Neural cell (in vitro differentiated cells): ENCODE data around the gene RPS19BP1. TPM values are rescaled to one million over a fixed set of nuclear protein-coding genes. Genes with fewer than 3 reads are reported as not detected.

Experiments used
- H2AFZ ChIP-seq: fragments of 200-600, 300-800 bp; sonication (generic), shearing (Covaris generic); 2 replicates; pipeline ENCODE4 v1.6.0; 2014; ENCODE audit warnings: low read depth, mild to moderate bottlenecking, antibody characterized with exemption, low read length, moderate library complexity
- H3F3A ChIP-seq: fragments of 200-600 bp; shearing (Covaris generic); 2 replicates; pipeline ENCODE4 v1.6.1; 2016; ENCODE audit warnings: mild to moderate bottlenecking, moderate library complexity, mixed read lengths, antibody characterized with exemption, low read length; ENCODE audit not compliant: insufficient read depth, poor library complexity, severe bottlenecking
- H3K27ac ChIP-seq: fragments of 200-600, 300-800 bp; sonication (generic), shearing (Covaris generic); 2 replicates; pipeline ENCODE4 v1.5.1; 2014; ENCODE audit warnings: mild to moderate bottlenecking, low read length, moderate library complexity
- H3K27me3 ChIP-seq: fragments of 300-800, 200-600 bp; sonication (generic), shearing (Covaris generic); 2 replicates; pipeline ENCODE4 v1.6.0; 2014; ENCODE audit warnings: mild to moderate bottlenecking, low read depth, low read length, moderate library complexity; ENCODE audit not compliant: insufficient read depth
- H3K36me3 ChIP-seq: fragments of 300-800, 200-600 bp; sonication (generic), shearing (Covaris generic); 2 replicates; pipeline ENCODE4 v1.5.1; 2014; ENCODE audit warnings: mild to moderate bottlenecking, antibody characterized with exemption, low read length, moderate library complexity; ENCODE audit not compliant: insufficient read depth
- H3K4me2 ChIP-seq: fragments of 300-800, 200-600 bp; sonication (generic), shearing (Covaris generic); 2 replicates; pipeline ENCODE4 v1.6.0; 2014; ENCODE audit warnings: mild to moderate bottlenecking, low read length
- H3K4me3 ChIP-seq: fragments of 300-800, 200-600 bp; sonication (generic), shearing (Covaris generic); 2 replicates; pipeline ENCODE4 v1.5.1; 2014; ENCODE audit warnings: mild to moderate bottlenecking, low read length, moderate library complexity
- H3K79me2 ChIP-seq: fragments of 200-600 bp; shearing (Covaris generic); replicated peaks from 2 replicates; pipeline ENCODE4 v1.6.0; 2014; ENCODE audit warnings: mild to moderate bottlenecking, low read length, moderate library complexity; ENCODE audit not compliant: insufficient read depth
- H3K9ac ChIP-seq: fragments of 300-800, 200-600 bp; sonication (generic), shearing (Covaris generic); 2 replicates; pipeline ENCODE4 v1.6.1; 2016; ENCODE audit warnings: mild to moderate bottlenecking, low read length, mixed read lengths
- H3K9me2 ChIP-seq: fragments of 200-600 bp; shearing (Covaris generic); 2 replicates; pipeline ENCODE4 v1.6.1; 2016; ENCODE audit warnings: mild to moderate bottlenecking, low read length, mixed read lengths; ENCODE audit not compliant: insufficient read depth
- H3K9me3 ChIP-seq: fragments of 200-600, 300-800 bp; sonication (generic), shearing (Covaris generic); 2 replicates; pipeline ENCODE4 v1.6.1; 2016; ENCODE audit warnings: mild to moderate bottlenecking, mixed run types, low read length, moderate library complexity, mixed read lengths
- H4K20me1 ChIP-seq: fragments of 200-600 bp; shearing (Covaris generic); 2 replicates; pipeline ENCODE4 v1.6.1; 2016; ENCODE audit warnings: mild to moderate bottlenecking, mixed run types; ENCODE audit not compliant: insufficient read depth
- CTCF ChIP-seq: fragments of 450-650 bp; IDR thresholded peaks from 2 replicates; pipeline ENCODE4 v1.5.1; 2014; ENCODE audit warnings: antibody characterized with exemption, mild to moderate bottlenecking, moderate library complexity; ENCODE audit not compliant: poor library complexity, severe bottlenecking
- EP300 ChIP-seq: fragments of 450-650 bp; conservative IDR thresholded peaks from 2 replicates; pipeline ENCODE4 v1.6.1; 2014; ENCODE audit warnings: antibody characterized with exemption, mild to moderate bottlenecking, moderate library complexity; ENCODE audit not compliant: poor library complexity, severe bottlenecking
- EZH2 ChIP-seq: fragments of 200-600, 300-800 bp; shearing (Covaris generic), sonication (generic); IDR thresholded peaks from 2 replicates; pipeline ENCODE4 v1.6.1; 2014; ENCODE audit warnings: antibody characterized with exemption, low read length, borderline replicate concordance, mild to moderate bottlenecking; ENCODE audit not compliant: insufficient read depth, poor library complexity, severe bottlenecking
- MXI1 ChIP-seq: fragments of 450-650 bp; conservative IDR thresholded peaks from 2 replicates; pipeline ENCODE4 v1.6.1; 2014; ENCODE audit warnings: antibody characterized with exemption, mild to moderate bottlenecking; ENCODE audit not compliant: poor library complexity, severe bottlenecking
- POLR2AphosphoS5 ChIP-seq: IDR thresholded peaks from 2 replicates; pipeline ENCODE4 v1.6.1; 2012
- RAD21 ChIP-seq: fragments of 450-650 bp; conservative IDR thresholded peaks from 2 replicates; pipeline ENCODE4 v1.6.1; 2014; ENCODE audit warnings: antibody characterized with exemption, mild to moderate bottlenecking, moderate library complexity
- REST ChIP-seq: IDR thresholded peaks from 2 replicates; pipeline ENCODE4 v1.6.1; 2012; ENCODE audit warnings: borderline replicate concordance
- SMC3 ChIP-seq: fragments of 450-650 bp; conservative IDR thresholded peaks from 2 replicates; pipeline ENCODE4 v1.6.1; 2014; ENCODE audit warnings: antibody characterized with exemption, mild to moderate bottlenecking, moderate library complexity; ENCODE audit not compliant: poor library complexity
- TAF1 ChIP-seq: IDR thresholded peaks from 2 replicates; pipeline ENCODE4 v1.6.1; 2012; ENCODE audit warnings: low read depth
- polyA plus RNA-seq: library from polyadenylated mRNA; depleted of rRNA; stranded (reverse); fragments of >200 nt; gene quantifications from 2 replicates; pipeline ENCODE4 v1.2.3, GENCODE V29; 2014

The RPS19BP1 gene
- polyA plus RNA-seq, 1 donor from 2014 or later: 164 TPM

GRCh38 chr22:39482768-39483167 is 49.8 kb downstream of the RPS19BP1 start:
- no peaks in the 10 kb centered on the region for H4K20me1 ChIP-seq

GRCh38 chr22:39481595-39481994 is 51.0 kb downstream of the RPS19BP1 start:
- no peak overlapping the region for H3K4me2 ChIP-seq
- H3K36me3 ChIP-seq: no peaks in the 10 kb centered on the region
- H3K4me3 ChIP-seq: no peak overlapping the region

More at GRCh38 chr22:39482768-39483167, 49.8 kb downstream of the RPS19BP1 start:
- no peak overlapping the region for H3K4me3 ChIP-seq
- H3K4me2 ChIP-seq: no peak overlapping the region
- H3F3A ChIP-seq: no peaks in the 10 kb centered on the region
- no peak overlapping the region for H2AFZ ChIP-seq
- no peaks in the 10 kb centered on the region for H3K9me3 ChIP-seq
- H3K9me2 ChIP-seq: no peaks in the 10 kb centered on the region
- no peaks in the 10 kb centered on the region for H3K27me3 ChIP-seq
- H3K9ac ChIP-seq: no peak overlapping the region
- no peaks in the 10 kb centered on the region for H3K79me2 ChIP-seq
- no peaks in the 10 kb centered on the region for H3K36me3 ChIP-seq
- TF ChIP-seq MXI1 (no peak), EP300 (no peak), SMC3 (no peak), RAD21 (no peak), REST (no peak)
- H3K27ac ChIP-seq: no peak overlapping the region

More at GRCh38 chr22:39481595-39481994, 51.0 kb downstream of the RPS19BP1 start:
- Histone ChIP-seq H2AFZ (no peak overlapping the region), H4K20me1 (no peaks in the 10 kb centered on the region), H3K27me3 (no peaks in the 10 kb centered on the region), H3K9me3 (no peaks in the 10 kb centered on the region), H3K79me2 (no peaks in the 10 kb centered on the region), H3K27ac (no peak overlapping the region), H3K9me2 (no peaks in the 10 kb centered on the region), H3F3A (no peaks in the 10 kb centered on the region), H3K9ac (no peak overlapping the region)
- TF ChIP-seq MXI1 (no peak), CTCF (no peak), SMC3 (no peak), EP300 (no peak), TAF1 (no peak), RAD21 (no peak), POLR2AphosphoS5 (no peak), REST (no peak), EZH2 (no peak)
